ENCODE results near the gene PPP1R14D. TPM values are rescaled to one million over a fixed set of nuclear protein-coding genes. Genes with fewer than 3 reads are reported as not detected.
A peak's percentile ranks its signal among the peaks of the same experiment; 100 is the strongest.

The PPP1R14D gene
- total and polyA plus RNA-seq, 2 of the 8 experiments (the other 6 are each of a cell fraction or from before 2014, with no cell fraction given) = not detected

- Histone ChIP-seq H3K4me2 (ENCODE audit: insufficient read depth in 1 of 2, low read depth in 2 of 2, low read length in 2 of 2) (peak overlapping the region; percentile 44 to 65; a peak in 2 of 4 replicates), H3K14ac (ENCODE audit: insufficient read length) (no peak overlapping the region), H4K5ac (ENCODE audit: insufficient read length, low read depth, low read length) (no peak overlapping the region), H4K8ac (ENCODE audit: extremely low read depth, insufficient read depth, low read length) (0 out of 2 replicates have a peak overlapping the region, but pooled peaks have one; percentile 4), H3K79me1 (ENCODE audit: low read depth, low read length) (no peaks in the 10 kb centered on the region; the same call in 1 of the 2 replicates), H3K27me3 (replicated peaks in 1 of 4; ENCODE audit: control insufficient read depth in 3 of 4, extremely low read depth in 1 of 4, insufficient read depth in 3 of 4, low read length in 3 of 4) (peaks cover 0 to 7% (median 3%) of the 10 kb centered on the region in 4 experiments; a peak in 5 of 7 replicates), H2AK5ac (ENCODE audit: low read depth, low read length) (no peak overlapping the region), H3K23me2 (ENCODE audit: low read depth, low read length) (peaks cover 14% of the 10 kb centered on the region; the same call in 1 of the 2 replicates), H3K79me2 (ENCODE audit: control insufficient read depth in 1 of 2, insufficient read depth in 2 of 2, low read length in 2 of 2) (no peaks in the 10 kb centered on the region), H3K4me1 (replicated peaks in 1 of 4; ENCODE audit: control insufficient read depth in 3 of 4, insufficient read depth in 4 of 4, low read length in 3 of 4) (peaks cover 6 to 30% (median 19%) of the 10 kb centered on the region in 4 experiments), H2BK5ac (ENCODE audit: low read depth, low read length) (peak overlapping the region; percentile 66; the same call in 1 of the 2 replicates), H3K9me3 (ENCODE audit: insufficient read depth in 2 of 2, low read depth in 1 of 2, low read length in 1 of 2) (no peaks in the 10 kb centered on the region), H2AFZ (ENCODE audit: low read length) (no peak overlapping the region), H3K56ac (replicated peaks; ENCODE audit: insufficient read length, low read depth, low read length) (no peak overlapping the region), H3K4ac (replicated peaks; ENCODE audit: insufficient read length, low read depth, low read length) (no peak overlapping the region), H3K4me3 (ENCODE audit: extremely low read depth in 1 of 4, insufficient read depth in 2 of 4, low read depth in 3 of 4, low read length in 4 of 4) (no peak overlapping the region), H2BK15ac (ENCODE audit: low read length) (no peak overlapping the region), H3K36me3 (ENCODE audit: control insufficient read depth in 2 of 4, insufficient read depth in 4 of 4, low read length in 3 of 4) (no peaks in the 10 kb centered on the region), H3K27ac (ENCODE audit: low read depth, low read length) (no peak overlapping the region), H2BK12ac (ENCODE audit: low read depth, low read length) (peak overlapping the region; percentile 84; the same call in 1 of the 2 replicates), H3K9ac (replicated peaks in 1 of 4; ENCODE audit: extremely low read depth in 1 of 4, low read depth in 3 of 4, low read length in 3 of 4) (no peak overlapping the region), H3K18ac (ENCODE audit: extremely low read depth, low read length) (no peak overlapping the region), H2BK20ac (ENCODE audit: low read length) (0 out of 2 replicates have a peak overlapping the region, but pooled peaks have one; percentile 13), H4K91ac (replicated peaks; ENCODE audit: insufficient read length, low read length) (peak overlapping the region; percentile 49), H2BK120ac (replicated peaks; ENCODE audit: low read depth, low read length) (no peak overlapping the region), H4K20me1 (replicated peaks in 1 of 2; ENCODE audit: control insufficient read depth in 1 of 2, insufficient read depth in 2 of 2, low read length in 2 of 2) (peaks cover 0 to 2% of the 10 kb centered on the region in 2 experiments), H3K23ac (ENCODE audit: insufficient read length) (no peak overlapping the region)
- WGBS, 2 experiments (ENCODE audit: extremely low coverage in 1 of 2, insufficient coverage in 1 of 2, insufficient read length in 1 of 2, insufficient replicate concordance in 2 of 2, low coverage in 1 of 2, low lambda C conversion rate in 2 of 2, missing lambda C conversion rate in 1 of 2) = 85% methylated on average over 7 of the region's 7 CpGs; no CpG with 5 or more reads in 1 of the 2 experiments
- FAIRE-seq = no peak
- no peak for DNase-seq (ENCODE audit: low read depth in 1 of 2, low spot score in 2 of 2)
- CTCF ChIA-PET (ENCODE audit: partially characterized antibody) = interaction anchor here (0.6 to 15.3 kb wide), 14 partner anchors 10 to 727 kb away, joined by 3 to 184 read pairs (median 6); partner anchors contain the start of gene VPS18
- POLR2A ChIA-PET (ENCODE audit: partially characterized antibody) = interaction anchor here (0.9 to 2.0 kb wide), 9 partner anchors 10 to 128 kb away, joined by 3 to 9 read pairs (median 4); partner anchors contain the start of gene SPINT1
- TF ChIP-seq RXRA (IDR thresholded peaks at IDR 0.05; ENCODE audit: insufficient read depth, low read depth, low read length) (no peak), CEBPB (IDR thresholded peaks at IDR 0.05; ENCODE audit: low read depth, low read length) (no peak), TBP (IDR thresholded peaks at IDR 0.05; ENCODE audit: low read depth, low read length) (no peak), BRCA1 (IDR thresholded peaks at IDR 0.05; ENCODE audit: low read depth, low read length) (no peak), SIN3A (conservative IDR thresholded peaks at IDR 0.05 in 1 of 2, IDR thresholded peaks at IDR 0.05 in 1 of 2; ENCODE audit: low read depth in 1 of 2, low read length in 2 of 2) (no peak), E2F6 (IDR thresholded peaks at IDR 0.05) (no peak), JUN (IDR thresholded peaks at IDR 0.05; ENCODE audit: low read depth, low read length) (no peak)
These were observed 62.2 kb downstream of the PPP1R14D start for GRCh38 chr15:40766194-40766815.
